Activated CD8-positive, alpha-beta memory T cell treated with anti-CD3 and anti-CD28 coated beads, Interleukin-2, amount 50 U/mL, for 1 hour (primary cell): Measurements from ENCODE around the gene CADM2.
"Not testable (repeated sequence)": the region's sequence is repeated elsewhere in the genome, so short reads cannot be mapped to it uniquely, and the experiment has no call there.

Experiments used
- DNase-seq: peaks from one replicate; pipeline ENCODE4 v3.0.0-alpha.2; 2020; ENCODE audit errors: extremely low read depth

CADM2 gene

DNA sequence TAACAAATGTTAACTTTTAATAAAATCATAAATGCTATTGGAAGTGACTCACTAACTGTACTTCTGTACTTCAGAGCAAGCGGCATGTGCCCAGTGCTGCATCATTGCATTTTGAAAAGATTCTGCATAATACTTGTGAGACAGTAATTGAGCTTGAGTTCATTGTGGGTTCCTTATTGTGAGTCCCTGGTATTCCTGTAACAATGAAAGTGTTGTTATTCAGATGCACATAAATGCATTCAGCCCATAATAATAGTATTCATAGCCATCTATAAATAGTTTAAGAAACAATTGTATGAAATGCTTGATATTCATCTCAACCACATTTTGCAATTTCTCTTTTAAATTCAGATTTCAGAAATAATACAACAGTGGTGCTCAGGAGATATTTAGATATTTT is 976.4 kb downstream of the CADM2 start:
- no peak for DNase-seq

DNA sequence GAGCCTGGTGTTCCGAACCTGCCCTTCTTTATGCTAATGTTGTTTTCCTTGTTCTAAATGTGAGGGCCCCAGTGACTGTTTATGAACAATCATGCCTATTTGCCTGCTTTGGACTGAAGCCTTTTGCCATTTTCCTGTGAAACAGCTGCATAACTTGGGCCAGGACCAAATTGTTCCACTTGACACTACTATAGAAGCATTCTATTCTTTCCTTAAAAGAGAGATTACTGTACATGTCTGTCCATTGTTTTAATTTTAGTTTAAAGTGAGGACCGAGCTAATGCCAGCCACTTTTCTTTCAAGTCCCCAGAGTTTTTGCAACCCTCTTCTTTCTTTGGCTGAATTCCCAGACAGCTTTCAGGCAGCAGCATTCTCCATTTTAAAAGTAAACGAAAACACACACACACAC is 980.3 kb downstream of the CADM2 start:
- DNase-seq = no peak

DNA sequence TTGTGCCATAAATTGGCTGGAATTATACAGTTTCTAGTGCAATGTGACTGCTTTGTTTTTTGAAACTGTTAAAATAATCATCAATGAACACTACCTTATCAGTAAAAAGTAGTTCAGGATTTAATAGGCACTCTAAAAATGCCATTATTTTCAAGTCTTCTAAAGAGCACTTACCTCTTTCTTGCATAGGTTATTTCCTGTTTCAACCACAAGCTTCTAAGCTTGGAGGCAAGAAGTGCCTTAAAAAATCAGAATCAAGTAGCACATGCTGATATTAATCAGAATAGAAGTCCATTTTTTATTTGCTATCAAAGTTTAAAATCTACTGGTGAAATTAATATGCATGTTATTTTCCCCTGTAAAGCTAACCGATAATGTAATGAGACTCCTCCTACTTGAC is 991.6 kb downstream of the CADM2 start:
- no peak for DNase-seq

DNA sequence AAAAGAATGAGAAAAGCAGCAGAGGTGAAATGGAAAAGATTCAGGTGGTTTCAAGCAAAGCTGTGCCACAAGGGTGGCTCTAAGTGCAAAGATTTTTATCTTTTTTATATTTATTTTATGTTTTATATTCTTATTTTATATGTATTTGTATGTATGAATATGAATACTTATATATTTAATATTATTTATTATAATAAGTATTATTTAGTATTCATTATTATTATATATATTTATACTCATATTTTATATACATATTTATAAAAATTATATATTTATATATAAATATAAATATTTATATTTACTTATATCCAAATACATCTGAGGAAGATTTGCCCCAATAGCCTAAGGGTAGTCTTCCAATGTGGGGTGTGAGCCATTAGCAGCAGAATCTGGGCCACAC is 1002.0 kb downstream of the CADM2 start:
- no peak for DNase-seq

DNA sequence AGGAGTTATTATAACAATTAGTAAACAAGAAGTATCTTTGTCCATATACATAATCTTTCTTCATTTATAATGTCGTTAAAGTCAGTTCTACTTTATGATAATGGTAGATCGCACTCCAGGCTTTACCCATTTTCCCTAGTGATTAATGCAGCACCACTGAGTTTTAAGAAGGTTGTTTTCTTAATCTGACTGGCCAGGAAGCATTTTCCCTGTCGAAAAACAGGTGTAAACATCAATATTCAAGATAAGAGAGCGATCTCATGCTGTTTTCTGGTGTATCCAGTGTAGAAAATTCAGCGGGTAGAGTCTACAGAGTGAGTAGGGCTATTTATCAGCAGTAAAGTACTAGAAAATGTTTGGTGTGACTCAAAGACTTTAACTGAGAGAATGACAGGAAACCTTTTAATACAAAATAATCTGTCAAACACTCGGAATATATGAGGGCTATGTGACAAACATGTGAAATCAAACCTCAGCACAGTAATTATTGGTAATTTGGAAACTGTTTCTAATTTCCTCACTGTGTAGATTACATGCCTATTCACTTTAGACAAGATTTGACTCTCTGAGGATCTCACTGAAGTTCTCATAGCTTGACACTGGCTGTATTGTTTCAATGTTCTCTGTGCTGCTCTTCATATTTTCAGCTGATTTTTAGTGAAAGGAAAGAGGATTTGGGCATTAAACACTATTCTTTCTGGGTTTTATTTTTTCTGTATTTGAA is 1019.0 kb downstream of the CADM2 start:
- no peak for DNase-seq

DNA sequence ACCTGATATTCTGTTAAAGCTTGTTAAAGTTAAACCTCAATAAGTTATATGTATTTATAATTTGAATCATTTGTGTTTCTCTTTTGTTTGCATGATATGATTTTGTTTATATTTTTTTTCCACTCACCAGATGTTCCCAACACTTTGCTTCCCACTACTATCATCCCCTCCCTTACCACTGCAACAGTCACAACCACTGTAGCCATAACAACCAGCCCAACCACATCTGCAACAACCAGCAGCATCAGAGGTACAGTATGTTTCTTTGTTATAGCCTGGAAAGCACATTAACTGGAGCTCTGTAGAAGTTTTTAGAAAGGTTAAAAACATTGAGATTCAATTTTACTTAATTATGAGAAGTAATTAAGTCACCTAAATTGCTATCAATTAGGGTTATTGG is 1020.2 kb downstream of the CADM2 start:
- no peak for DNase-seq

DNA sequence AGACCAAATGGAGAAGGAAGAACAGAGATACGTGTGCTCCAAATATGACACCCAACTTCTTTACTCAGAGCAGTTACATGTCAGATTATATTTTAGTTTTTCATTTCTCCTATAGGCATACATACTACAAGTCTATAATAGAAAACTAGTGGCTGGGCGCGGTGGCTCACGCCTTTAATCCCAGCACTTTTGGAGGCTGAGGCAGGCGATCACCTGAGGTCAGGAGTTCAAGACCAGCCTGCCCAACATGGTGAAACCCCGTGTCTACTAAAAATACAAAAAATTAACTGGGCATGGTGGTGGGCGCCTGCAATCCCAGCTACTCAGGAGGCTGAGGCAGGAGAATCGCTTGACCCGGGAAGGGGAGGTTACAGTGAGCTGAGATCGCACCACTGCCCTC is 1030.8 kb downstream of the CADM2 start:
- DNase-seq = not testable (repeated sequence)

DNA sequence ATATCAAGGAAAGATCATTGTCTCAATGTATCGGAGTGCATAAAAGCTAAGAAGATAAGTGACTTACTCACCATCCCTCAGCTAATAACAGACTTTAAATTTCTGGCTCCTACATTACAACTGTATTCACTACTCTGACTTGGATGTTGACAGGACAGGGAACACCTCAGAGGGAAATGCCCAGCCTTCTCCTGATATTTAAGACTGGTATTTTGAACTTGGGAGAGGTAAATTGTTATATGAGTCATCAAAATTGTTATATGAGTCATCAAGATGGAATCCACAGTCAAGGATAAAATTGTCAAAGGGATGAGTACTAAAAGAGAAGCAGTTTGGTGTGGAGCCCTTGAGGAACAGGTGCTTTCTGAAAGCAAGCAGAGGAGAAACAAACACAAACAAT is 1070.8 kb downstream of the CADM2 start:
- DNase-seq = no peak

DNA sequence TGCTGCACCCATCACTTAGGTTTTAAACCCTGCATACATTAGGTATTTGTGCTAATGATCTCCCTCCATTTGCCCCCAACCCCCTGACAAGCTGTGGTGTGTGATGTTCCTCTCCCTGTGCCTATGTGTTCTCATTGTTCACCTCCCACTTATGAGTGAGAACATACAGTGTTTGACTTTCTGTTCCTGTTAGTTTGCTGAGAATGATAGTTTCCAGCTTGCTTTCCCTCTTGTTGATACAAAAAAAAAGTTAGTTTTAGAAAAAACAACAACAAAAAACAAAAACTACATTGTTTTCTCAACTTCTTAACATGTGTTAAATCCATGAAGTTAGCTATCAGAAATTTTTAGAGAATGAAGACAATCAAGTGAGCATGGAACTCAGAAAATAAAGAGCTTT is 1079.1 kb downstream of the CADM2 start:
- DNase-seq = no peak

DNA sequence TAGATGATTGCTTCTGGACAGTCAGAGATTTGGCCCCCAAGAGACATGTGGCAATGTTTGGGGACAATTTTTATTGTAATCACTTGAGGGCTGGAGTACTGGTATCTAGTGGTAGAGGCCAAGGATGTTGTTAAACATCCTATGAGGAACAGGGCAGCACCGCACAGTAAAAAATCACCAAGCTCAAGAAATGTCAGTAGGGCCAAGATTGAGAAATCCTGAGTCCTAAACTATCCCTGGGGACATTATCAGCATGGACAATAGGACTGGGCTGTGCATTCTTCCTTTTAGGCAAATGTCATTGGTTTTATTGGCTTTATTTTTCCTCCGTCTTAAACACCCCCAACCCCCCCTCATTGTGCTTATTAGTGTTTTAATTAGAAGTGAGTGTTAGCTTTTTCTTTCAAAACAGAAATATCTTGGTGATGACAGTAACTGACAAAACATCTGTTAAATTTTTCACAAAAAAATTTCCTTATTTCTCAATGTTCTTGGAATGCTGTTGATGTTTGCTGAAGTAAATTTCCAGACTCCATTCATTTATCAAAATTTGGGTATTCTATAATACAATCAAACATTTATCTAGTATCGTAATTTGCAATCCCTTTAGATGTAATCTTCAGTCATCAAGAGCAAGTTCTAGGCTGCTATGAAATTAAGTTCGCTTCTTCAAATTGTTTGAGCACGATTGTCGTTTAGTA is 1087.8 kb downstream of the CADM2 start:
- DNase-seq = no peak

DNA sequence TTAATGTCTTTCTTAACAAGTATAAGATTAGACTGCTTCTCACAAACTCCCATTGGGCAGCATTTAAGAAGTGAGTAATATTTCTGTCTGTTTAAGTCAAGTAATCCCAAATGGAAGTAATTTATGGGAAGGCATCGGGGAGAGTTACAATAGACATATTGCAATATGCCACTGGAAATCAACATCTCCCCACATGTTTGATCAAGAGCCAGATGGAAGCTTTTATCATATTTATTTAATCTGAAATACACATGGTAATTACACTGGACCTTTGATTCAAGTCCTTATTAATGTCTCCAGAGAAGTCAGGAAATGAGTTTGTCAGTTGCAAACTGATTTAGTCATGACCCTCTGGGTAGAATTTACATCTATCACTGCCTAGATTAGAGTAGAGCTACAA is 1088.4 kb downstream of the CADM2 start:
- DNase-seq = no peak

DNA sequence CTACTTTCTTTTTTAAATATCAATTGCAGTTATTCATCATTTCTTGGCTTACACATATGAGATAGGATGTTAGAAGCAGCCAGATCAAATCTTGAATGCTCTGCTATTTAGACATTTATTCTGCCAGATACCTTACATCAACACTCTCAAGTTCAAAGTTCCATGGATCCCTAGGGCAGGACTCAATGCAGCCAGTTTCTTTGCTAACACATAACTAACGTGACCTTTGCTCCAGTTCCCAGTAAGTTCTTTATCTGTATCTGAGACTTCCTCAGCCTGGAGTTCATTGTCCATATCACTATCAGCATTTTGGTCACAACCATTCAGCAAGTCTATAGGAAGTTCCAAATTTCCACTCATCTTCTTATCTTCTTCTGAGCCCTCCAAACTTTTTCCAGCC is 1092.3 kb downstream of the CADM2 start:
- no peak for DNase-seq

DNA sequence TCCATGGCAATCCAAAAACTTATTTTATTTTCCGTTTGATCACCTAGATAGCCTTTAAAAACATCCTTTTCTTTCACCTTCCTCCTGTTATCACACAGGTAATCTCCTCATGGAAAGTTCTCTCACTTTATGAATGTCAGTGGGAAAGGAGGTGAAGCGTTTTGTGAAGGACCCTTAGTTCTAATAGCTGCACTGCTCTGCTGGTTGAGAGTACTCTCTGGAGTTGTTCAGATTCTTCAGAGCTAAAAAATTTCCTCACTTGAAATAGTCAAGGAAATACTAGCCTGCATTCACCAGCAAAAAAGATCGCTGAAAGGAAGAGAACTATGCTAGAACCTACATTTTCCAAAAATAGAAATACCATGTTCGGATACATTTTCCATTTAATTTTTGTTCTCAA is 1097.2 kb downstream of the CADM2 start:
- no peak for DNase-seq

DNA sequence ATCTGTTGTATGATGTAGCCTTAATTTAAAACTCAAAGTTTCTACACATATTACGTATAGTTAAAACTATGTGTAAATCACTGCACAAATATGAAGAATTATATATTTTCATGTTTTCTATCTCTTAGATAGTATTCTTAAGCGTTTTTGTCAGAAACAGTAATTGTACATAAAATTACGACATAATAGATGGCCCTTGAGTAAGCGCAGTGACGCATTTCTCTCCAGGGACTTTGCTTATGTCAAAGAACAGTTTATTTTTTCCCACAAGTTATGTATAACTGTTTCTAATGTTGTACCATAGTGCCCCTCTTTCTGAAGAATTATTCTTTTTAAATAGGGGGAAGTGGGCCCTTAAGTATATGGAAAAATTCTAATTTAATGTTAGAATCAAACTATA is 1098.2 kb downstream of the CADM2 start:
- DNase-seq = no peak

DNA sequence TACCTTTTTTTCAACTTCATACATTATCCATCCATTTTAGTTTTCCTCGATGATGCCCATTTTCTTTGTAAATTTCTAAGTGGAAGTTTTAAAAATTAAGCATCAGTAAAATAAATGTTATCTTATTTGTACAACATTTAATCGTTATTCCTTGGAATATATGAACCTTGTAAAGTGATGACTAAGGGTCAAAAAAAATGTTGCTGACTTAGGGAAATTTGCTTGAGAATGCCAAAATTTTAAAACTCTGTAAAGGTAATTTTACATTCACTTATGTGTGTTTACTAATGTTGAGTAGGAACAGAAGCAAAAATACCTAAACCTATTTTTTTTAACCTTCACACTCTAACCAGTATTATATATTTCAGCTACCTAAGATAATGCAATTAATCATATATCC is 1115.0 kb downstream of the CADM2 start:
- DNase-seq = no peak

DNA sequence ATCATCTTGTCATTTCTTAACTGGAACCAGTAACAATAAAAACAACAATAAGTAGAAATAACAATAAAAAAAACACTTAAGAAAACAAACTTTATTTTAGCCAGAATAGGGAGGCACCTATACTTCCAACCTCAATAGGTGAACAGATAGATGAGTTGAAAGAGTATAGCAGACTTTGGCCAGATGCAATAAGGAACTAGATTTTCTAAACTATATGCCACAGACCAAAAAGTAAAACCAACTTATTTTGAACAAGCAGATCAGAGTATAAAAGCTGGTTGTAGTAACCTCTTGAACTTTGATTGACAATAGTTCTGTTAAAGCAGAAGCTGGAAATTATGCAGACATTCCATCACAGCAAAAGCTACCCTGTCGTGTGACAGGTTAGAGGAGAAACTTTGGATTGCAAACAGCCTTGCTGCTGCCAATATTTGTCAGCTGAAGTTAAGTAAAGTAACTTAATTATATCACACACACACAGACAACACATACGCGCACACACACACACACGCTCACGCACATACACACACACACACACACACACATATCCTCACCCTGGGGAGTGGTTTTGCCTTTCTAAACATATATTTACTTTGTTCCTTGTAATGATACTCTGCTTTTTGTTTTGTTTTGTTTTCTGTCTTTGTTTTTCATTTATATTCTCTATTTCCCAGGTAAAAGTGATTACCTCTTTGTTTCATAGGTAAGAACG is 1128.5 kb downstream of the CADM2 start:
- no peak for DNase-seq

DNA sequence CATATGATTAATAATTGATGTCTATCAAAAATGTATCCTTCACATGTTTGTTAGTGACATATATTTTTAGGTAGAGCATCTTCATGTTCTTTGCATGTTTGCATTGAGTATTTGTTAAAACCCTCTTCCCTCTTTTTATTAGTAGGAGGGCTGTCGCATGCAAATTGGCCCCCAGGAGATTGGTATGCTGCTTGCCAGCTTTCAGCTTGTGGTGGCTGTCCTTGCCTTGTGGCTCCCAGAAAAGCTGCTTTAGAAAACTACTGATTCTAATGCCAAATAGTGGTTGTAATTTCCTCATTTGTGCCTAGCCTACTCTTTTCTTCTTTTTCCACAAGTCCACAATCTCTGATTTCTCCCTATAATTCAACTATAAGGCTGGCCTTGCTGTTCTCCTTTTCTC is 1145.4 kb downstream of the CADM2 start:
- no peak for DNase-seq

DNA sequence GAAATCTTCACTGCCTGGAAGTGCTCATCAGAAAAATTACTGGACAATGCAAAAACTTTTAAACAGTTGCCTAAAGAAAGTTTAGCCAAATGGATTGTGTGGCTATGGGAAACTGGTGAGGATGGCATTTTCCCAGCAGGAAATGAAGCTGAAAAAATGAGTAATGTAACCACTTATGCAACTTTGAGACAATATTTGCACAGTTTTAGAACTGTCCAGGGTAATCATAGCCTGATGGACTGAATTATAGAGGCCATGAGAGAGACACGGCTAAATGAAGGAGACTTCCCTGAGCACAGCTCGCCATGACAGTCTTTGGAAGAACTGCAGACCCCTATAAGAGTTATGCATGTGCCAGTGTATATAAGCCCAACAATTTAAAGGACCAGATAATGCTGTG is 1150.6 kb downstream of the CADM2 start:
- no peak for DNase-seq
